ENCODE results near the gene GAGE12G.

GAGE12G gene

DNA sequence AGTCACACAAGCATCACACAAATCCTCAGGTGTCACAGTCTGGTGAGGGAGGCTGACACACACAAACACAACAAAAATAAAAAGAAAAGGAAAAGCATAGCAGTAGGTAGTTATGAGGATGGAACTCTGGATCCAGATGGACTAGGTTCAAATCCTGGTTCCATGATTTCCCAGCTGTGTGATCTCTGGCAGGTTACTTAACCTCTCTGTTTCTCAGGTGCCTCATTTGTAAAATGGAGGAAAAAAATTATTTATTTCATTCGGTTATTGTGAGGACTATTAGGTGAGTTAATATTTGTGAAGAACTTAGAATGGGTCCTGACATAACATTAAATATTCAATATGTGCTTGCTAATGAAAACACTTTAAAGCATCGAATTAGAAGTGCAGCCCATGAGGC lies 48.4 kb downstream of the GAGE12G start:
- in situ Hi-C loops (cut with HindIII; ENCODE audit: low pct_unique_long_range_greater_than_20kb, low sequenced_read_pairs), result no loop called here
- TF ChIP-seq JUND (IDR thresholded peaks at IDR 0.05; ENCODE audit: low read depth), result no peak
- DNase-seq (ENCODE audit: low read depth in 1 of 2, low spot score in 1 of 2), result no peak
